ENCODE measurements around the gene CTU1.

Gene CTU1

GRCh38 chr19:51120160-51120559 is 12.0 kb upstream of the CTU1 start:
- H3K9me3 ChIP-seq (ENCODE audit: insufficient read depth, low read depth, low read length), result no peaks in the 10 kb centered on the region
- H3K27ac ChIP-seq (ENCODE audit: low read depth, low read length), result no peak overlapping the region
- no peaks in the 10 kb centered on the region; the same call in 1 of the 2 replicates for H3K27me3 ChIP-seq (ENCODE audit: insufficient read depth, low read length)
- no peak overlapping the region for H3K9ac ChIP-seq (ENCODE audit: low read depth, low read length)
- H3K4me3 ChIP-seq (ENCODE audit: low read length), result no peak overlapping the region
- no peaks in the 10 kb centered on the region for H3K36me3 ChIP-seq (ENCODE audit: insufficient read depth, low read length)
- WGBS, result 95% methylated on average over 6 of the region's 6 CpGs
- 0 out of 2 replicates have a peak, but pooled peaks cover 3% of the 10 kb centered on the region for H3K4me1 ChIP-seq (ENCODE audit: insufficient read depth, low read length)

- H3K27me3 ChIP-seq (ENCODE audit: insufficient read depth, low read length), result no peaks in the 10 kb centered on the region; the same call in 1 of the 2 replicates
- WGBS, result 94% methylated on average over 6 of the region's 6 CpGs
- H3K4me1 ChIP-seq (ENCODE audit: insufficient read depth, low read length), result 0 out of 2 replicates have a peak, but pooled peaks cover 3% of the 10 kb centered on the region
- no peaks in the 10 kb centered on the region for H3K9me3 ChIP-seq (ENCODE audit: insufficient read depth, low read depth, low read length)
- no peak overlapping the region for H3K4me3 ChIP-seq (ENCODE audit: low read length)
- H3K27ac ChIP-seq (ENCODE audit: low read depth, low read length), result no peak overlapping the region
- no peak overlapping the region for H3K9ac ChIP-seq (ENCODE audit: low read depth, low read length)
- no peaks in the 10 kb centered on the region for H3K36me3 ChIP-seq (ENCODE audit: insufficient read depth, low read length)
These were observed 11.4 kb upstream of the CTU1 start for GRCh38 chr19:51119611-51120010.

GRCh38 chr19:51119101-51119500 is 10.9 kb upstream of the CTU1 start:
- H3K4me3 ChIP-seq (ENCODE audit: low read length), result no peak overlapping the region
- H3K27me3 ChIP-seq (ENCODE audit: insufficient read depth, low read length), result no peaks in the 10 kb centered on the region; the same call in none of the 2 replicates
- no peaks in the 10 kb centered on the region for H3K36me3 ChIP-seq (ENCODE audit: insufficient read depth, low read length)
- 0 out of 2 replicates have a peak, but pooled peaks cover 3% of the 10 kb centered on the region for H3K4me1 ChIP-seq (ENCODE audit: insufficient read depth, low read length)
- no peak overlapping the region for H3K9ac ChIP-seq (ENCODE audit: low read depth, low read length)
- H3K27ac ChIP-seq (ENCODE audit: low read depth, low read length), result no peak overlapping the region
- WGBS, result 81% methylated on average over 4 of the region's 4 CpGs
- no peaks in the 10 kb centered on the region for H3K9me3 ChIP-seq (ENCODE audit: insufficient read depth, low read depth, low read length)

- no peak overlapping the region for H3K4me3 ChIP-seq (ENCODE audit: low read length)
- WGBS, result 79% methylated on average over 5 of the region's 6 CpGs
- H3K27ac ChIP-seq (ENCODE audit: low read depth, low read length), result no peak overlapping the region
- H3K4me1 ChIP-seq (ENCODE audit: insufficient read depth, low read length), result 0 out of 2 replicates have a peak, but pooled peaks cover 3% of the 10 kb centered on the region
- no peaks in the 10 kb centered on the region for H3K9me3 ChIP-seq (ENCODE audit: insufficient read depth, low read depth, low read length)
- no peaks in the 10 kb centered on the region for H3K36me3 ChIP-seq (ENCODE audit: insufficient read depth, low read length)
- H3K27me3 ChIP-seq (ENCODE audit: insufficient read depth, low read length), result peaks cover 4% of the 10 kb centered on the region
- H3K9ac ChIP-seq (ENCODE audit: low read depth, low read length), result no peak overlapping the region
These were observed 8.6 kb upstream of the CTU1 start for GRCh38 chr19:51116736-51117286.

- Histone ChIP-seq H3K9me3 (ENCODE audit: insufficient read depth, low read depth, low read length) (no peaks in the 10 kb centered on the region), H3K4me1 (ENCODE audit: insufficient read depth, low read length) (0 out of 2 replicates have a peak, but pooled peaks cover 1% of the 10 kb centered on the region), H3K27ac (ENCODE audit: low read depth, low read length) (no peak overlapping the region), H3K4me3 (ENCODE audit: low read length) (no peak overlapping the region), H3K36me3 (ENCODE audit: insufficient read depth, low read length) (no peaks in the 10 kb centered on the region), H3K9ac (ENCODE audit: low read depth, low read length) (no peak overlapping the region), H3K27me3 (ENCODE audit: insufficient read depth, low read length) (peaks cover 17% of the 10 kb centered on the region)
- WGBS, result 89% methylated on average over 6 of the region's 6 CpGs
These were observed 6.0 kb upstream of the CTU1 start for GRCh38 chr19:51114087-51114729.

GRCh38 chr19:51111606-51112005 is 3.4 kb upstream of the CTU1 start:
- no peak overlapping the region for H3K4me3 ChIP-seq (ENCODE audit: low read length)
- no peaks in the 10 kb centered on the region for H3K36me3 ChIP-seq (ENCODE audit: insufficient read depth, low read length)
- H3K27me3 ChIP-seq (ENCODE audit: insufficient read depth, low read length), result peaks cover 17% of the 10 kb centered on the region
- peaks cover 3% of the 10 kb centered on the region; the same call in 1 of the 2 replicates for H3K4me1 ChIP-seq (ENCODE audit: insufficient read depth, low read length)
- no peaks in the 10 kb centered on the region for H3K9me3 ChIP-seq (ENCODE audit: insufficient read depth, low read depth, low read length)
- H3K9ac ChIP-seq (ENCODE audit: low read depth, low read length), result no peak overlapping the region
- 44% methylated on average over 6 of the region's 6 CpGs for WGBS
- H3K27ac ChIP-seq (ENCODE audit: low read depth, low read length), result no peak overlapping the region

- 67% methylated on average over 1 of the region's 1 CpG for WGBS
- peaks cover 3% of the 10 kb centered on the region; the same call in 1 of the 2 replicates for H3K4me1 ChIP-seq (ENCODE audit: insufficient read depth, low read length)
- peaks cover 17% of the 10 kb centered on the region for H3K27me3 ChIP-seq (ENCODE audit: insufficient read depth, low read length)
- H3K9me3 ChIP-seq (ENCODE audit: insufficient read depth, low read depth, low read length), result no peaks in the 10 kb centered on the region
- H3K36me3 ChIP-seq (ENCODE audit: insufficient read depth, low read length), result no peaks in the 10 kb centered on the region
- no peak overlapping the region for H3K4me3 ChIP-seq (ENCODE audit: low read length)
- no peak overlapping the region for H3K9ac ChIP-seq (ENCODE audit: low read depth, low read length)
- H3K27ac ChIP-seq (ENCODE audit: low read depth, low read length), result no peak overlapping the region
These were observed 2.4 kb upstream of the CTU1 start for GRCh38 chr19:51110666-51110971.

GRCh38 chr19:51108805-51109146 is 567 bp upstream of the CTU1 start:
- Histone ChIP-seq H3K9ac (ENCODE audit: low read depth, low read length) (no peak overlapping the region), H3K4me1 (ENCODE audit: insufficient read depth, low read length) (peaks cover 3% of the 10 kb centered on the region; the same call in 1 of the 2 replicates), H3K9me3 (ENCODE audit: insufficient read depth, low read depth, low read length) (no peaks in the 10 kb centered on the region), H3K36me3 (ENCODE audit: insufficient read depth, low read length) (no peaks in the 10 kb centered on the region), H3K4me3 (ENCODE audit: low read length) (peak overlapping the region; percentile 73), H3K27me3 (ENCODE audit: insufficient read depth, low read length) (peaks cover 17% of the 10 kb centered on the region; the same call in 1 of the 2 replicates), H3K27ac (ENCODE audit: low read depth, low read length) (no peak overlapping the region)
- 5% methylated on average over 15 of the region's 15 CpGs for WGBS

GRCh38 chr19:51107406-51108065 is 673 bp downstream of the CTU1 start:
- Histone ChIP-seq H3K36me3 (ENCODE audit: insufficient read depth, low read length) (peaks cover 6% of the 10 kb centered on the region), H3K4me3 (ENCODE audit: low read length) (peak overlapping the region; percentile 73), H3K4me1 (ENCODE audit: insufficient read depth, low read length) (peaks cover 3% of the 10 kb centered on the region; the same call in 1 of the 2 replicates), H3K9ac (ENCODE audit: low read depth, low read length) (peak overlapping the region; percentile 67), H3K27me3 (ENCODE audit: insufficient read depth, low read length) (peaks cover 13% of the 10 kb centered on the region; the same call in 1 of the 2 replicates), H3K27ac (ENCODE audit: low read depth, low read length) (no peak overlapping the region), H3K9me3 (ENCODE audit: insufficient read depth, low read depth, low read length) (no peaks in the 10 kb centered on the region)
- 24% methylated on average over 18 of the region's 18 CpGs for WGBS

- WGBS, result 97% methylated on average over 49 of the region's 49 CpGs
- H3K9ac ChIP-seq (ENCODE audit: low read depth, low read length), result no peak overlapping the region
- no peaks in the 10 kb centered on the region for H3K27me3 ChIP-seq (ENCODE audit: insufficient read depth, low read length)
- no peak overlapping the region for H3K27ac ChIP-seq (ENCODE audit: low read depth, low read length)
- H3K36me3 ChIP-seq (ENCODE audit: insufficient read depth, low read length), result peaks cover 19% of the 10 kb centered on the region
- no peak overlapping the region for H3K4me3 ChIP-seq (ENCODE audit: low read length)
- no peaks in the 10 kb centered on the region for H3K9me3 ChIP-seq (ENCODE audit: insufficient read depth, low read depth, low read length)
- H3K4me1 ChIP-seq (ENCODE audit: insufficient read depth, low read length), result peaks cover 3% of the 10 kb centered on the region; the same call in 1 of the 2 replicates
These were observed 4.3 kb downstream of the CTU1 start for GRCh38 chr19:51103926-51104341.

- H3K36me3 ChIP-seq (ENCODE audit: insufficient read depth, low read length), result peaks cover 19% of the 10 kb centered on the region
- WGBS, result 95% methylated on average over 4 of the region's 7 CpGs
These were observed 5.2 kb downstream of the CTU1 start for GRCh38 chr19:51102991-51103390.

More at GRCh38 chr19:51102991-51103390, 5.2 kb downstream of the CTU1 start:
- H3K9ac ChIP-seq (ENCODE audit: low read depth, low read length), result no peak overlapping the region
- H3K27me3 ChIP-seq (ENCODE audit: insufficient read depth, low read length), result no peaks in the 10 kb centered on the region
- no peak overlapping the region for H3K4me3 ChIP-seq (ENCODE audit: low read length)
- no peaks in the 10 kb centered on the region for H3K9me3 ChIP-seq (ENCODE audit: insufficient read depth, low read depth, low read length)
- H3K4me1 ChIP-seq (ENCODE audit: insufficient read depth, low read length), result peaks cover 3% of the 10 kb centered on the region; the same call in 1 of the 2 replicates
- no peak overlapping the region for H3K27ac ChIP-seq (ENCODE audit: low read depth, low read length)

Data from HUES64 (cell line).